HL-60 (cell line): ENCODE results near the gene SOCS3.

Experiments
- DNase-seq, 2 experiments: peaks; one replicate each; pipeline ENCODE4 v3.0.0-alpha.2; 2010 to 2020; ENCODE audit warnings: low read depth in 1 of 2, low spot score in 1 of 2
- H3K27ac ChIP-seq: fragments of 250-450 bp; sonication (Bioruptor Pico); replicated peaks from 2 replicates; pipeline ENCODE4 v1.5.1; 2020; ENCODE audit warnings: mild to moderate bottlenecking, moderate library complexity
- H3K27me3 ChIP-seq: fragments of 250-450 bp; sonication (Bioruptor Pico); 2 replicates; pipeline ENCODE4 v1.5.1; 2021; ENCODE audit warnings: mild to moderate bottlenecking, moderate library complexity; ENCODE audit not compliant: insufficient read depth, poor library complexity, severe bottlenecking
- H3K4me3 ChIP-seq: replicated peaks from 2 replicates; pipeline ENCODE4 v1.5.1; 2011; ENCODE audit warnings: mild to moderate bottlenecking, control low read depth, low read length; ENCODE audit not compliant: insufficient read depth
- GABPA ChIP-seq: IDR thresholded peaks from 2 replicates; pipeline ENCODE4 v1.6.1; 2012; ENCODE audit warnings: low read depth
- POLR2AphosphoS5 ChIP-seq: IDR thresholded peaks from 2 replicates; pipeline ENCODE4 v1.6.1; 2012; ENCODE audit warnings: low read depth
- SPI1 ChIP-seq: IDR thresholded peaks from 2 replicates; pipeline ENCODE4 v1.6.1; 2012; ENCODE audit warnings: low read depth, mild to moderate bottlenecking, borderline replicate concordance
- TF ChIP-seq, protein P1 (sequence below): IDR thresholded peaks from 2 replicates; pipeline ENCODE4 v1.6.1; 2012; ENCODE audit warnings: low read depth; ENCODE audit not compliant: insufficient replicate concordance
- TF ChIP-seq, protein P2 (sequence below): IDR thresholded peaks from one replicate; pipeline ENCODE4 v1.5.1; 2011; ENCODE audit warnings: low read length, control low read depth, inconsistent platforms; ENCODE audit not compliant: insufficient read depth

The SOCS3 gene

DNA sequence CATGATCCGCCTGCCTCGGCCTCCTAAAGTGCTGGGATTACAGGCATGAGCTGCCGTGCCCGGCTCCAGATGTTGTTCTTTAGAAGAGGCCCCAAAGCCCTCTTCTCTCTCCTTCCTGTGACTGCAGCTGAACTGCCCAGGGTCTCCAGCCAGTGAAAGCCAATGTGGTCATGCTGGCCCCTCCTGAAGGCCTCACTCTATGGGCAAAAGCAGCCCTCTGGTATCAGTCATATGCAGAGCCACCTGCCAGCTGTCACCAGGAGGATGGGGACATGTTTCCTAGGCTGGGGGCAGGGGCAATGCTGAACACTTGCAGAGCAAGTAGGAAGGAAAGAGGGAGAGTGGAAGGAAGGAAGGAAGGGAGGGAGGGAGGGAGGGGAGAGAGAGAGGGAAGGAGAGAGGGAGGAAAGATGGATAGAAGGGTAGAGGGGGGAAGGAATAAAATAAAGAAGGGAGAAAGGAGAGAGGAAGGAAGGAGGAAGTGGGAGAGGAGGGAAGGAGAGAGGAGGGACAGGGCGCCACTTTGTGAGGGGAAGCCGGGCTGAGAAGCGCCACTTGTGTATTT is 36.0 kb downstream of the SOCS3 start:
- H3K27me3 ChIP-seq, result no peaks in the 10 kb centered on the region
- TF ChIP-seq, protein P1, sequence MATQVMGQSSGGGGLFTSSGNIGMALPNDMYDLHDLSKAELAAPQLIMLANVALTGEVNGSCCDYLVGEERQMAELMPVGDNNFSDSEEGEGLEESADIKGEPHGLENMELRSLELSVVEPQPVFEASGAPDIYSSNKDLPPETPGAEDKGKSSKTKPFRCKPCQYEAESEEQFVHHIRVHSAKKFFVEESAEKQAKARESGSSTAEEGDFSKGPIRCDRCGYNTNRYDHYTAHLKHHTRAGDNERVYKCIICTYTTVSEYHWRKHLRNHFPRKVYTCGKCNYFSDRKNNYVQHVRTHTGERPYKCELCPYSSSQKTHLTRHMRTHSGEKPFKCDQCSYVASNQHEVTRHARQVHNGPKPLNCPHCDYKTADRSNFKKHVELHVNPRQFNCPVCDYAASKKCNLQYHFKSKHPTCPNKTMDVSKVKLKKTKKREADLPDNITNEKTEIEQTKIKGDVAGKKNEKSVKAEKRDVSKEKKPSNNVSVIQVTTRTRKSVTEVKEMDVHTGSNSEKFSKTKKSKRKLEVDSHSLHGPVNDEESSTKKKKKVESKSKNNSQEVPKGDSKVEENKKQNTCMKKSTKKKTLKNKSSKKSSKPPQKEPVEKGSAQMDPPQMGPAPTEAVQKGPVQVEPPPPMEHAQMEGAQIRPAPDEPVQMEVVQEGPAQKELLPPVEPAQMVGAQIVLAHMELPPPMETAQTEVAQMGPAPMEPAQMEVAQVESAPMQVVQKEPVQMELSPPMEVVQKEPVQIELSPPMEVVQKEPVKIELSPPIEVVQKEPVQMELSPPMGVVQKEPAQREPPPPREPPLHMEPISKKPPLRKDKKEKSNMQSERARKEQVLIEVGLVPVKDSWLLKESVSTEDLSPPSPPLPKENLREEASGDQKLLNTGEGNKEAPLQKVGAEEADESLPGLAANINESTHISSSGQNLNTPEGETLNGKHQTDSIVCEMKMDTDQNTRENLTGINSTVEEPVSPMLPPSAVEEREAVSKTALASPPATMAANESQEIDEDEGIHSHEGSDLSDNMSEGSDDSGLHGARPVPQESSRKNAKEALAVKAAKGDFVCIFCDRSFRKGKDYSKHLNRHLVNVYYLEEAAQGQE, result no peak
- no peak for TF ChIP-seq SPI1
- TF ChIP-seq, protein P2, sequence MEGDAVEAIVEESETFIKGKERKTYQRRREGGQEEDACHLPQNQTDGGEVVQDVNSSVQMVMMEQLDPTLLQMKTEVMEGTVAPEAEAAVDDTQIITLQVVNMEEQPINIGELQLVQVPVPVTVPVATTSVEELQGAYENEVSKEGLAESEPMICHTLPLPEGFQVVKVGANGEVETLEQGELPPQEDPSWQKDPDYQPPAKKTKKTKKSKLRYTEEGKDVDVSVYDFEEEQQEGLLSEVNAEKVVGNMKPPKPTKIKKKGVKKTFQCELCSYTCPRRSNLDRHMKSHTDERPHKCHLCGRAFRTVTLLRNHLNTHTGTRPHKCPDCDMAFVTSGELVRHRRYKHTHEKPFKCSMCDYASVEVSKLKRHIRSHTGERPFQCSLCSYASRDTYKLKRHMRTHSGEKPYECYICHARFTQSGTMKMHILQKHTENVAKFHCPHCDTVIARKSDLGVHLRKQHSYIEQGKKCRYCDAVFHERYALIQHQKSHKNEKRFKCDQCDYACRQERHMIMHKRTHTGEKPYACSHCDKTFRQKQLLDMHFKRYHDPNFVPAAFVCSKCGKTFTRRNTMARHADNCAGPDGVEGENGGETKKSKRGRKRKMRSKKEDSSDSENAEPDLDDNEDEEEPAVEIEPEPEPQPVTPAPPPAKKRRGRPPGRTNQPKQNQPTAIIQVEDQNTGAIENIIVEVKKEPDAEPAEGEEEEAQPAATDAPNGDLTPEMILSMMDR, result no peak
- no peak for TF ChIP-seq POLR2AphosphoS5
- no peak for TF ChIP-seq GABPA
- peak overlapping the region; percentile 81 for H3K27ac ChIP-seq
- no peak for DNase-seq
- H3K4me3 ChIP-seq, result no peak overlapping the region

DNA sequence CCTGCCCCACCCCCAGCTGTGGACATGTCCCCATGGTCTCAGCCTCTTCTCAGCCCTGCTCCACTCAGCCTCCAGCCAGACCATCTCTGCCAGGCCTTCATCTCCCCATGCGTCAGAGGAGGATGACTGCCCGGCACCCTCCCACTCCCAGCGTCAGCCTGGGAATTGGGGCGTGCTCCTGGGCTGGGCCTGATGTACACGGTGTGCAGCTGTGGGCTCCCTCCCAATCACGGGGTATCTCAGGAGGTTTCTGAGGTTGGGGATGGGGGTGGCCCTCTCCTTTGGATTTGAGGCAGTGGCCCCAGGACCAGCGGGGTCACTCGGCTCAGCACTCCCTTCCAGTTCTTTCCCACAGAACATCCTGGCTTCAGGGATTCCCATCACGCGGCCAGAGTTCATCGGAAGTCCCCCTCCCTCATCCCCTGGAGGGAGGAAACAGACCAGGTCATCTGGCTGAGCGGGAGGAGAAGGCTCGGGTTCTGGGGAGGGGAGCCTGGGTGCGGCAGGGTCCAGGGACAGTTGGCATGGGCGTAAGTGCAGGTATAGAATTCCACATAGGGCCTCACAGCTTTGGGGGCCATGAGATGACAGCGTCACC is 36.9 kb downstream of the SOCS3 start:
- no peak for DNase-seq
- H3K27ac ChIP-seq, result no peak overlapping the region
- no peak for TF ChIP-seq GABPA
- TF ChIP-seq, protein P2, result no peak
- TF ChIP-seq POLR2AphosphoS5, result no peak
- no peak for TF ChIP-seq SPI1
- TF ChIP-seq, protein P1, result no peak
- no peak overlapping the region for H3K4me3 ChIP-seq
- no peaks in the 10 kb centered on the region for H3K27me3 ChIP-seq

DNA sequence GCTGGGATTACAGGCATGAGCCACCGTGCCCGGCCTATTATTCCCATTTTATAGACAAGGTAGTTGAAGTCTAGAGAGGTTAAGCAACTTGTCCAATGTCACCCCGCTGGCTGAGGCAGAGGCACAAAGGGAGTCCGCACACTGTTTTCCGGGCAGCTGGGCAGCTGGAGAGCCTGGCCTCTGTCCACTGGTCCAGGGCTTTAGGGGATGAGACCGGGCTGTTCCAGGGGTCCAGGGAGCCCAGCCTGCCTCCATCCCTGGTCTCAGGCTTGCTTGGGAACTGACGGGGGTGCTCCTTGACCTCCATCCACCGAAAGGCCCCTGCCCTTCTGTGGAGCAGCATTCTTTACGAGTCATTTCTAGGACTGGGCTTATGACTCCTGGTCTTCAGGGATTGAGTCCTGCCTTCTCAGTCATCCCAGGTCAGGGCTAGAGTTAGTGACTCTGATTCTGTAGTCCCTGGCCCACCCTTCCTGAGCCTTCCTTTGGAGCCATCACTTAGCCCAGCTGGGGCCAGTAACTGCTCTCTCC is 37.5 kb downstream of the SOCS3 start:
- no peak overlapping the region for H3K27ac ChIP-seq
- DNase-seq, result no peak

More for the DNA sequence above, 37.5 kb downstream of the SOCS3 start:
- TF ChIP-seq POLR2AphosphoS5 (no peak), SPI1 (no peak), GABPA (no peak)
- TF ChIP-seq, protein P1, result no peak
- TF ChIP-seq, protein P2, result no peak
- H3K4me3 ChIP-seq, result no peak overlapping the region
- H3K27me3 ChIP-seq, result no peaks in the 10 kb centered on the region
